Measurements from ENCODE around the gene ZNF280C. TPM values are rescaled to one million over a fixed set of nuclear protein-coding genes. Genes with fewer than 3 reads are reported as not detected.

The ZNF280C gene
- total RNA-seq, 1 experiment from 2014 or later = 7.8 TPM

DNA sequence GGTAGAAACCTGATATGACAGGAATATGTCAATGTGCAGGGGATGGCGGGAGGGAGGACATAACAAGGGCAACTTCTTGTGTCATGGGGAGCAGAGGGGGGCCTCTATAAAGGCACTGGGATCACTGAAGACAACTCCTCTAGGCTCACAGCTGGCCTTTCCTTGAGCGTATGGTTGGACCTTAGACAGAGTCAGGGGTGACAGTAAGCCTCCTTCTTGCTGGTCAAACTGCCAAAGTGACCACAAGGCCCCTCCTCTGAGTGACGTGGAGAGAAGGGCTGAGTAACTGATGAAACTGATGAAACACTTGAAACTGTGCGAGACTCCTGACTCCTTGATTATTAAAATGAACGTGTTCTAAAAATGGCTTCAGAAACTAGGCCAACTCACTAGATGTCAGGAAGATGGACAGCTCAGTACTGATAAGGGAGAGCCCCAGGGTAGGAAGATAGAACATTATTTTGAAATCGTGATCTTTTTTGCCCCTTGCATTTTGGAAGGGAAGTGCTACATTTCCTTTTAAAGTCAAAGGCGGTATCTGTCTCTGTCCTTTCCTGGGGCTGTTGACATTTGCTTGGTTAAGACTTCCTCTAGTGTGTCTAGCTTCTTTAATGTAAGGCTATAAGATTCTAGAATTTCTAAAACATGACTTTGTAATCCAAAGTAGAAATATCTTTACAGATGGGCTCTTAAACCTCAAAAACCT is 95.4 kb downstream of the ZNF280C start:
- peak overlapping the region; percentile 7; the same call in 1 of the 2 replicates for H3K4me3 ChIP-seq
- no peaks in the 10 kb centered on the region for H3K79me2 ChIP-seq (ENCODE audit: low read depth)
- no peaks in the 10 kb centered on the region for H3K9me3 ChIP-seq (ENCODE audit: insufficient read depth, low read depth)
- CTCF ChIA-PET = interaction anchor here (0.6 to 0.9 kb wide), 2 partner anchors 19 to 651 kb away, joined by 3 to 4 read pairs; no protein-coding TSS in a partner anchor
- TF ChIP-seq, protein P1, sequence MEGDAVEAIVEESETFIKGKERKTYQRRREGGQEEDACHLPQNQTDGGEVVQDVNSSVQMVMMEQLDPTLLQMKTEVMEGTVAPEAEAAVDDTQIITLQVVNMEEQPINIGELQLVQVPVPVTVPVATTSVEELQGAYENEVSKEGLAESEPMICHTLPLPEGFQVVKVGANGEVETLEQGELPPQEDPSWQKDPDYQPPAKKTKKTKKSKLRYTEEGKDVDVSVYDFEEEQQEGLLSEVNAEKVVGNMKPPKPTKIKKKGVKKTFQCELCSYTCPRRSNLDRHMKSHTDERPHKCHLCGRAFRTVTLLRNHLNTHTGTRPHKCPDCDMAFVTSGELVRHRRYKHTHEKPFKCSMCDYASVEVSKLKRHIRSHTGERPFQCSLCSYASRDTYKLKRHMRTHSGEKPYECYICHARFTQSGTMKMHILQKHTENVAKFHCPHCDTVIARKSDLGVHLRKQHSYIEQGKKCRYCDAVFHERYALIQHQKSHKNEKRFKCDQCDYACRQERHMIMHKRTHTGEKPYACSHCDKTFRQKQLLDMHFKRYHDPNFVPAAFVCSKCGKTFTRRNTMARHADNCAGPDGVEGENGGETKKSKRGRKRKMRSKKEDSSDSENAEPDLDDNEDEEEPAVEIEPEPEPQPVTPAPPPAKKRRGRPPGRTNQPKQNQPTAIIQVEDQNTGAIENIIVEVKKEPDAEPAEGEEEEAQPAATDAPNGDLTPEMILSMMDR (conservative IDR thresholded peaks at IDR 0.05) = no peak
- peak overlapping the region; percentile 67; the same call in 1 of the 2 replicates for H2AFZ ChIP-seq
- H3K27ac ChIP-seq = peak overlapping the region; percentile 97
- H3K36me3 ChIP-seq (ENCODE audit: low read depth) = no peaks in the 10 kb centered on the region
- POLR2A ChIA-PET (ENCODE audit: unreplicated experiment) = interaction anchor here (0.6 to 0.8 kb wide), 2 partner anchors 8 to 94 kb away, joined by 3 to 4 read pairs; partner anchors contain the start of gene AIFM1
- intact Hi-C loops (cut with micrococcal nuclease; ENCODE audit: unreplicated experiment) = no loop called here
- DNase-seq = peak; percentile 48 to 85
- peaks cover 20% of the 10 kb centered on the region for H3F3A ChIP-seq (ENCODE audit: insufficient read depth, low read depth)
- no peaks in the 10 kb centered on the region for H4K20me1 ChIP-seq (ENCODE audit: insufficient read depth)
- BruUV-seq (replicated peaks) = TSS peak; percentile 72
- peak overlapping the region; percentile 62 for H3K4me2 ChIP-seq
- no peaks in the 10 kb centered on the region for H3K9me2 ChIP-seq (ENCODE audit: insufficient read depth)
- H3K27me3 ChIP-seq (ENCODE audit: insufficient read depth, low read depth) = no peaks in the 10 kb centered on the region
- peaks cover 28% of the 10 kb centered on the region for H3K4me1 ChIP-seq (replicated peaks; ENCODE audit: insufficient read depth)

DNA sequence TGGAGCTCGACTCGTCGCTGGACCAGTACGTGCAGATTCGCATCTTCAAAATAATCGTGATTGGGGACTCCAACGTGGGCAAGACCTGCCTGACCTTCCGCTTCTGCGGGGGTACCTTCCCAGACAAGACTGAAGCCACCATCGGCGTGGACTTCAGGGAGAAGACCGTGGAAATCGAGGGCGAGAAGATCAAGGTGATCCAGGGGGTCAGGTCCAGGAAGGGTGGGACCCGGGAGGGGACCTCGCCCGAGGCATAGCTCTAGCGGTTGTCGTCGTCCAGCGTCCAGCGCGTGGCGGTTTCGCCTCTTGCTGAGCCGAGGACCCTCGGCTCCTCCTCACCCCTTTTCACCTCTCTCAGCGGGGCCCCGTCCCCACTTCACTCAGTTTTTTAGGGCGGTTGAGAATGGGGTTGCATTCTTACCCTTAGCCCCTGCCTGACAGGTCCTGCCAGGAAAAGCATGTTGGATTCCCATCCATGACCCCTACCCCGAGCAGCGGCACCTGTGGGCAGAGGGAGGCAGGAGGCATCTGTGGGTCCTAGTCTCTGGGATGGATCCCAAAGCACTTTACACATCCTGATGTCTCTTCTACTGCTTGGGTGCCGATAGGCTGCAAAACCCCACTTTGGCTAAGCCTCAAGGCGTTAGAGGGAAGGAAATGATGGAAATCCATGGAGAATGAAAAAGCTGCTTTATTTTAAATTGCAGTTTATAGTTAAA is 96.4 kb downstream of the ZNF280C start:
- H2AFZ ChIP-seq = no peak overlapping the region
- no peaks in the 10 kb centered on the region for H3K9me3 ChIP-seq (ENCODE audit: insufficient read depth, low read depth)

DNA sequence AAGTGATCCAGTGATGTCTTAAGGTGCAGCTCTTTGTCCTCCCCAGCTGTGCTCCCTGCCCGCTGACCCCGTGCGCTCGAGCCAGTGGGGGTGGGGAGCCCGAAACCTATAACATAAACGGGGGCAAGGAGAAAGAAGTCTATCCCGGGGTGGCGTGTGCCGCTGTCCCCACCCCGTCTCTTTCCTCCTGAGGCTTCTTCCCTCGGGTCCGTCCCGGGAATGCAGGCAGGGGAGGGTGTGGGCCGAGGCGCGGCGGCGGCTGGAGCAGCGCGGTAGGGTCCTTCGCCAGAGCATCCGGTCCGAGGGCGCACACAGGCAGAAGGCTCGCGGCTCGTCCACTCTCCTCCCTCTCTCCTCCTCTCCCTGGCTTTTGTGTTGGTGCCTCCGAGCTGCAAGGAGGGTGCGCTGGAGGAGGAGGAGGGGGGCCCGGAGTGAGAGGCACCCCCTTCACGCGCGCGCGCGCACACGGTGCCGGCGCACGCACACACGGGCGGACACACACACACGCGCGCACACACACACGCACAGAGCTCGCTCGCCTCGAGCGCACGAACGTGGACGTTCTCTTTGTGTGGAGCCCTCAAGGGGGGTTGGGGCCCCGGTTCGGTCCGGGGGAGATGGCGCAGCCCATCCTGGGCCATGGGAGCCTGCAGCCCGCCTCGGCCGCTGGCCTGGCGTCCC is 97.1 kb downstream of the ZNF280C start, which contains the start of gene RAB33A:
RAB33A (plus strand) TSS at position 517 of the 681 bp plus-strand sequence; CDS start at position 618, 101 bp downstream.
- DNase-seq = peak in 1 of 2 experiments; percentile 9
- H3K4me2 ChIP-seq = peak within 1 kb of the TSS; percentile 62

More for the DNA sequence above, 96.4 kb downstream of the ZNF280C start:
- CTCF ChIA-PET = no interaction called here
- no peak for DNase-seq
- Histone ChIP-seq H3K27me3 (ENCODE audit: insufficient read depth, low read depth) (no peaks in the 10 kb centered on the region), H3K4me2 (peak overlapping the region; percentile 62), H3K9me2 (ENCODE audit: insufficient read depth) (no peaks in the 10 kb centered on the region), H3K4me3 (no peak overlapping the region), H3K27ac (peak overlapping the region; percentile 97), H3K79me2 (ENCODE audit: low read depth) (no peaks in the 10 kb centered on the region), H4K20me1 (ENCODE audit: insufficient read depth) (no peaks in the 10 kb centered on the region), H3K4me1 (replicated peaks; ENCODE audit: insufficient read depth) (peaks cover 32% of the 10 kb centered on the region), H3F3A (ENCODE audit: insufficient read depth, low read depth) (peaks cover 20% of the 10 kb centered on the region), H3K36me3 (ENCODE audit: low read depth) (no peaks in the 10 kb centered on the region)
- no peak for TF ChIP-seq EZH2 (IDR thresholded peaks at IDR 0.05; ENCODE audit: low read depth)
- TF ChIP-seq, protein P1 (conservative IDR thresholded peaks at IDR 0.05) = no peak
- POLR2A ChIA-PET (ENCODE audit: unreplicated experiment) = no interaction called here
- intact Hi-C loops (cut with micrococcal nuclease; ENCODE audit: unreplicated experiment) = no loop called here
- no TSS peak for BruUV-seq (replicated peaks)

More for the DNA sequence above, 97.1 kb downstream of the ZNF280C start, which contains the start of gene RAB33A:
- Histone ChIP-seq H3K79me2 (ENCODE audit: low read depth) (no peaks in the 10 kb centered on the region), H3K9me2 (ENCODE audit: insufficient read depth) (no peaks in the 10 kb centered on the region), H3K36me3 (ENCODE audit: low read depth) (no peaks in the 10 kb centered on the region), H3K4me3 (no peak within 1 kb of the TSS), H3K9me3 (ENCODE audit: insufficient read depth, low read depth) (no peaks in the 10 kb centered on the region), H4K20me1 (ENCODE audit: insufficient read depth) (no peaks in the 10 kb centered on the region), H2AFZ (no peak within 1 kb of the TSS), H3K4me1 (replicated peaks; ENCODE audit: insufficient read depth) (peaks cover 39% of the 10 kb centered on the region), H3K27ac (peak within 1 kb of the TSS; percentile 97), H3K27me3 (ENCODE audit: insufficient read depth, low read depth) (no peaks in the 10 kb centered on the region), H3F3A (ENCODE audit: insufficient read depth, low read depth) (peaks cover 20% of the 10 kb centered on the region)
- ChIA-PET CTCF (no interaction called here), POLR2A (ENCODE audit: unreplicated experiment) (no interaction called here)
- TF ChIP-seq, protein P1 (conservative IDR thresholded peaks at IDR 0.05) = no peak
- TF ChIP-seq EZH2 (IDR thresholded peaks at IDR 0.05; ENCODE audit: low read depth) = no peak
- intact Hi-C loops (cut with micrococcal nuclease; ENCODE audit: unreplicated experiment) = no loop called here
- BruUV-seq (replicated peaks) = no TSS peak

Data from PC-9 (cell line).